ENCODE measurements around the gene CNTN5. TPM values are rescaled to one million over a fixed set of nuclear protein-coding genes. Genes with fewer than 3 reads are reported as not detected.

Gene CNTN5
- total RNA-seq, 6 donors from 2014 or later = 0.13 to 1.0 (median 0.57) TPM; not detected in 2

GRCh38 chr11:99177446-99177845, 156.7 kb downstream of the CNTN5 start:
- Histone ChIP-seq H3K4me3 (no peak overlapping the region), H3K9me3 (no peaks in the 10 kb centered on the region), H3K27ac (no peak overlapping the region), H3K27me3 (no peaks in the 10 kb centered on the region), H3K36me3 (no peaks in the 10 kb centered on the region), H3K4me1 (no peaks in the 10 kb centered on the region)
- no peak for ATAC-seq (ENCODE audit: low FRiP score in 2 of 2)
- TF ChIP-seq CTCF (IDR thresholded peaks at IDR 0.05) (no peak), POLR2AphosphoS5 (IDR thresholded peaks at IDR 0.05) (no peak), EP300 (IDR thresholded peaks at IDR 0.05) (no peak), POLR2A (IDR thresholded peaks at IDR 0.05) (no peak)
- WGBS, 2 donors = 73 to 78% methylated on average over 2 of the region's 2 CpGs
- no peak for DNase-seq

- no peak for DNase-seq
- Histone ChIP-seq H3K27ac (no peak overlapping the region), H3K4me1 (no peaks in the 10 kb centered on the region), H3K27me3 (no peaks in the 10 kb centered on the region), H3K4me3 (no peak overlapping the region), H3K36me3 (no peaks in the 10 kb centered on the region), H3K9me3 (no peaks in the 10 kb centered on the region)
- TF ChIP-seq CTCF (IDR thresholded peaks at IDR 0.05) (no peak), POLR2A (IDR thresholded peaks at IDR 0.05) (no peak), EP300 (IDR thresholded peaks at IDR 0.05) (no peak)
- no peak for ATAC-seq (ENCODE audit: low FRiP score in 2 of 2)
These were observed 163.4 kb downstream of the CNTN5 start for GRCh38 chr11:99184146-99184545.

- Histone ChIP-seq H3K36me3 (no peaks in the 10 kb centered on the region), H3K27me3 (no peaks in the 10 kb centered on the region), H3K4me1 (no peaks in the 10 kb centered on the region), H3K4me3 (no peak overlapping the region), H3K9me3 (no peaks in the 10 kb centered on the region), H3K27ac (no peak overlapping the region)
- no peak for TF ChIP-seq EP300 (IDR thresholded peaks at IDR 0.05)
- TF ChIP-seq POLR2A (IDR thresholded peaks at IDR 0.05) = no peak
- TF ChIP-seq CTCF (IDR thresholded peaks at IDR 0.05) = no peak
- TF ChIP-seq POLR2AphosphoS5 (IDR thresholded peaks at IDR 0.05) = no peak
- DNase-seq (no peak), ATAC-seq (ENCODE audit: low FRiP score in 2 of 2) (no peak)
- WGBS, 2 donors = 71 to 74% methylated on average over 2 of the region's 2 CpGs
These were observed 167.5 kb downstream of the CNTN5 start for GRCh38 chr11:99188221-99188620.

- 69 to 75% methylated on average over 1 of the region's 1 CpG for WGBS, 2 donors
These were observed 172.0 kb downstream of the CNTN5 start for GRCh38 chr11:99192716-99193115.

More at GRCh38 chr11:99192716-99193115, 172.0 kb downstream of the CNTN5 start:
- no peak for TF ChIP-seq POLR2AphosphoS5 (IDR thresholded peaks at IDR 0.05)
- TF ChIP-seq EP300 (IDR thresholded peaks at IDR 0.05) = no peak
- TF ChIP-seq POLR2A (IDR thresholded peaks at IDR 0.05) = no peak
- TF ChIP-seq CTCF (IDR thresholded peaks at IDR 0.05) = no peak
- no peaks in the 10 kb centered on the region for H3K9me3 ChIP-seq
- H3K27me3 ChIP-seq = no peaks in the 10 kb centered on the region
- DNase-seq (no peak), ATAC-seq (ENCODE audit: low FRiP score in 2 of 2) (no peak)
- H3K4me1 ChIP-seq = no peaks in the 10 kb centered on the region
- H3K4me3 ChIP-seq = no peak overlapping the region
- H3K27ac ChIP-seq = no peak overlapping the region
- no peaks in the 10 kb centered on the region for H3K36me3 ChIP-seq

Data from upper lobe of left lung (tissue), 6 donors.